Body of pancreas (tissue), 4 donors: ENCODE results near the gene CMTM8. TPM values are rescaled to one million over a fixed set of nuclear protein-coding genes. Genes with fewer than 3 reads are reported as not detected.
A peak's percentile ranks its signal among the peaks of the same experiment; 100 is the strongest.

Experiments
- ATAC-seq: fragments of 150-250 bp; one replicate; pipeline ENCODE4 v1.9.1; 2016
- DNase-seq, 4 donors: peaks; one replicate each; pipeline ENCODE4 v3.0.0-alpha.2; 2019
- H3K27ac ChIP-seq, 4 donors: fragments of 200-600 bp; sonication (generic); 1 replicate in 3 of 4; 2 replicates in 1 of 4; pipeline versions ENCODE4 v1.5.1 to v1.6.1; 2016 to 2019; ENCODE audit warnings: mild to moderate bottlenecking in 1 of 4, mixed read lengths in 1 of 4, moderate library complexity in 1 of 4
- H3K27me3 ChIP-seq, 2 donors: fragments of 200-600 bp; sonication (generic); one replicate each; pipeline ENCODE4 v1.6.0; 2016; ENCODE audit warnings: mild to moderate bottlenecking in 1 of 2
- H3K36me3 ChIP-seq, 2 donors: fragments of 200-600 bp; sonication (generic); replicated peaks in 1 of 2; 2 replicates each; pipeline ENCODE4 v1.5.1; 2016; ENCODE audit warnings: low read depth in 2 of 2; ENCODE audit not compliant: insufficient read depth in 1 of 2
- H3K4me1 ChIP-seq: fragments of 200-600 bp; sonication (generic); one replicate; pipeline ENCODE4 v1.6.0; 2016
- H3K4me3 ChIP-seq, 2 donors: fragments of 200-600 bp; sonication (generic); 1 replicate in 1 of 2; 2 replicates in 1 of 2; pipeline ENCODE4 v1.5.1; 2016 to 2019
- H3K9me3 ChIP-seq, 3 donors: fragments of 200-600 bp; sonication (generic); 1 replicate in 2 of 3; 2 replicates in 1 of 3; pipeline ENCODE4 v1.5.1; 2016
- POLR2A ChIP-seq, 3 donors: fragments of 450-650 bp; IDR thresholded peaks; one replicate each; pipeline ENCODE4 v1.6.1; 2016; ENCODE audit warnings: antibody characterized with exemption in 3 of 3, mild to moderate bottlenecking in 2 of 3
- WGBS, 2 donors: methylation state at CpG; one replicate each; pipeline ENCODE4 v1.1.5; 2017; 5-methylcytosine and 5-hydroxymethylcytosine counted together
- intact Hi-C: fragments of 100-400 bp; cut with DNase I; formaldehyde crosslinking; loops from one replicate; pipeline ENCODE4 v1.15.1; 2023
- total RNA-seq, 2 donors: library from RNA; depleted of rRNA; stranded (reverse); fragments of >200 nt; gene quantifications; one replicate each; pipeline ENCODE4 v1.1.0, GENCODE V29; 2016
- TF ChIP-seq, protein P1 (sequence below), 7 experiments: fragments of 450-650 bp in 4 of 7; fragments of 200-600 bp in 3 of 7; sonication (generic) in 3 of 7; IDR thresholded peaks; one replicate each; pipeline ENCODE4 v1.5.1; 2016 to 2019; ENCODE audit warnings: antibody characterized with exemption in 7 of 7

CMTM8 gene
- total RNA-seq, 2 donors from 2014 or later, result 22.7 to 31.4 TPM

- peaks cover 40% of the 10 kb centered on the region for H3K4me1 ChIP-seq
Measured at GRCh38 chr3:32398531-32398930, 160.1 kb downstream of the CMTM8 start.

GRCh38 chr3:32399030-32399620, 160.6 kb downstream of the CMTM8 start:
- intact Hi-C loops, result no loop called here
- Histone ChIP-seq H3K27ac (peak overlapping the region in 2 of 4 donors; percentile 36 to 47), H3K4me3 (no peak overlapping the region), H3K9me3 (no peaks in the 10 kb centered on the region), H3K27me3 (no peaks in the 10 kb centered on the region), H3K36me3 (no peaks in the 10 kb centered on the region), H3K4me1 (peaks cover 43% of the 10 kb centered on the region)
- TF ChIP-seq POLR2A (IDR thresholded peaks at IDR 0.05), result no peak
- TF ChIP-seq, protein P1, sequence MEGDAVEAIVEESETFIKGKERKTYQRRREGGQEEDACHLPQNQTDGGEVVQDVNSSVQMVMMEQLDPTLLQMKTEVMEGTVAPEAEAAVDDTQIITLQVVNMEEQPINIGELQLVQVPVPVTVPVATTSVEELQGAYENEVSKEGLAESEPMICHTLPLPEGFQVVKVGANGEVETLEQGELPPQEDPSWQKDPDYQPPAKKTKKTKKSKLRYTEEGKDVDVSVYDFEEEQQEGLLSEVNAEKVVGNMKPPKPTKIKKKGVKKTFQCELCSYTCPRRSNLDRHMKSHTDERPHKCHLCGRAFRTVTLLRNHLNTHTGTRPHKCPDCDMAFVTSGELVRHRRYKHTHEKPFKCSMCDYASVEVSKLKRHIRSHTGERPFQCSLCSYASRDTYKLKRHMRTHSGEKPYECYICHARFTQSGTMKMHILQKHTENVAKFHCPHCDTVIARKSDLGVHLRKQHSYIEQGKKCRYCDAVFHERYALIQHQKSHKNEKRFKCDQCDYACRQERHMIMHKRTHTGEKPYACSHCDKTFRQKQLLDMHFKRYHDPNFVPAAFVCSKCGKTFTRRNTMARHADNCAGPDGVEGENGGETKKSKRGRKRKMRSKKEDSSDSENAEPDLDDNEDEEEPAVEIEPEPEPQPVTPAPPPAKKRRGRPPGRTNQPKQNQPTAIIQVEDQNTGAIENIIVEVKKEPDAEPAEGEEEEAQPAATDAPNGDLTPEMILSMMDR (IDR thresholded peaks at IDR 0.05), result peak; percentile 10 to 72 (median 58)
- DNase-seq (peak in 3 of 4 donors; percentile 34 to 50 (median 36)), ATAC-seq (no peak)
- WGBS, 2 donors, result 36 to 45% methylated on average over 2 of the region's 2 CpGs

More at GRCh38 chr3:32398531-32398930, 160.1 kb downstream of the CMTM8 start:
- 50 to 68% methylated on average over 10 of the region's 10 CpGs for WGBS, 2 donors
- intact Hi-C loops, result no loop called here
- ATAC-seq (no peak), DNase-seq (peak in 1 of 4 donors; percentile 41)
- TF ChIP-seq, protein P1 (IDR thresholded peaks at IDR 0.05), result no peak
- no peak for TF ChIP-seq POLR2A (IDR thresholded peaks at IDR 0.05)
- no peaks in the 10 kb centered on the region for H3K36me3 ChIP-seq
- peak overlapping the region in 2 of 4 donors; percentile 6 to 36 for H3K27ac ChIP-seq
- H3K9me3 ChIP-seq, result no peaks in the 10 kb centered on the region
- H3K4me3 ChIP-seq, result no peak overlapping the region
- no peaks in the 10 kb centered on the region for H3K27me3 ChIP-seq

- peak; percentile 19 for ATAC-seq
- TF ChIP-seq POLR2A (IDR thresholded peaks at IDR 0.05), result no peak
- TF ChIP-seq, protein P1 (IDR thresholded peaks at IDR 0.05), result no peak
- H3K27ac ChIP-seq, result peak overlapping the region; percentile 83 to 95 (median 90)
- peaks cover 61% of the 10 kb centered on the region for H3K4me1 ChIP-seq
- intact Hi-C loops, result no loop called here
- no peak overlapping the region for H3K4me3 ChIP-seq
- no peaks in the 10 kb centered on the region for H3K27me3 ChIP-seq
- no peaks in the 10 kb centered on the region for H3K36me3 ChIP-seq
- no peaks in the 10 kb centered on the region for H3K9me3 ChIP-seq
- DNase-seq, result no peak
- 9 to 25% methylated on average over 6 to 11 of the region's 11 CpGs for WGBS, 2 donors
Measured at GRCh38 chr3:32401126-32401525, 162.6 kb downstream of the CMTM8 start.

DNA sequence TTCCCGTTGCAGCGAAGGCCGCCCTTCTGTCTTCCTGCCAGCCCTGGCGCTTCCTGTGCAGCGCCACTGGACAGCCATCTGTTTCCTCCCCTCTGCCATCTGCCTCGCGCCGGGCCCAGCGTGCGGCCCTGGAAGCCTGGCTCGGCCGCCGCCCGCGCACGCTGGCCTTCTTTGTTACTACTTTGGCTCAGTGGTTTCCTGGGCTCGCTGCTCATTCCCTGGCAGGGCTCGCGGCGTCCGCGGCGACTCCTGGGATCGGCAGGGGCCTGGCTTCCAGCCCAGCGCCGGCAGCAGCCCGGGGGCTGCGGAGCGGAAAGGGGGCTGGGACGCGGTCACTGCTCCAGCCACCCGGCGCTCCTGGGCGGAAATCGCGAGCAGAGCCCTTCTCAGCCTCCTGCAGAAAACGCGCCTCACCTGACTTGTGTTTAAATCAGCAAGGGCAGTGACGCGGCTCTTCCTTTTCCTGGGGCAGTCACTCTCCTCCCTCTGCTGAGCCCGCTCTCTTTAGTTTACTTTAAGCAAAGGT, 163.1 kb downstream of the CMTM8 start:
- H3K9me3 ChIP-seq, result no peaks in the 10 kb centered on the region
- no peaks in the 10 kb centered on the region for H3K36me3 ChIP-seq
- peak overlapping the region; percentile 83 to 95 (median 90) for H3K27ac ChIP-seq
- DNase-seq (peak; percentile 68 to 80 (median 76)), ATAC-seq (peak; percentile 79)
- intact Hi-C loops, result no loop called here
- WGBS, 2 donors, result 1% methylated on average over 13 to 41 of the region's 41 CpGs
- peaks cover 66% of the 10 kb centered on the region for H3K4me1 ChIP-seq
- no peaks in the 10 kb centered on the region for H3K27me3 ChIP-seq
- TF ChIP-seq, protein P1 (IDR thresholded peaks at IDR 0.05), result peak in 2 of 7 experiments; percentile 5 to 8
- TF ChIP-seq POLR2A (IDR thresholded peaks at IDR 0.05), result peak; percentile 42 to 70 (median 65)
- H3K4me3 ChIP-seq, result no peak overlapping the region
